ENCODE measurements around the gene USP49.

DNA sequence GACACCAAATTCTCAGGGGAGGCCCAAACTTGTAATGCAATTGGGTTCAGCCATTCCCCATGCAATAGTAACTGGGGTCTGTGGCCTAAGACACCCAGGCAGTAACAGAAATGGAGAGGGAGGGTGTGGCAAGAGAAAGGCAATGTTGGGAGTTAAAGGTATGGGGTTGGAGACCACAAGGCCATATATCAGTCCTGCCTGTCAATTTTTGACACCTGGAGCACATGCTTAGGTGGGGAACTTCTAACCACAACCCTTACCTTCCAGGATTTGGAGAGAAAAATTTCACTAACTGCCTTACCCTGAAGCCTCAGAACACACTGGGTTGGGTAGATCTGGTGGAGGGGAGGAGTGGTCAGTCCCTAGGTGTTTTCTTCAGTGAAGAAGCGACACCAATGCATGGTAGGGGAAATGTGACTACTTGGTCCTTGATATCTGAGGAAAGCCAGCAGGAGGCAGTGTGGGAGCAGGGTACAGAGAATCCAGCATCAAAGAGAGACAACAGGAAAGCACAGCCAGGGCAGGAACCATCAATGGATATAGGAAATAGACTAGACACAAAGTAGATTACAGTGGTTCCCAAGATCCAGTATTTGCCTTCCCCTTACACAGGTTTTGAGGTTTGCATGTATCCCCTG, 6.8 kb upstream of the USP49 start:
- TF ChIP-seq POLR2A (IDR thresholded peaks at IDR 0.05): no peak
- no peak for TF ChIP-seq EP300 (IDR thresholded peaks at IDR 0.05)
- TF ChIP-seq, protein P1, sequence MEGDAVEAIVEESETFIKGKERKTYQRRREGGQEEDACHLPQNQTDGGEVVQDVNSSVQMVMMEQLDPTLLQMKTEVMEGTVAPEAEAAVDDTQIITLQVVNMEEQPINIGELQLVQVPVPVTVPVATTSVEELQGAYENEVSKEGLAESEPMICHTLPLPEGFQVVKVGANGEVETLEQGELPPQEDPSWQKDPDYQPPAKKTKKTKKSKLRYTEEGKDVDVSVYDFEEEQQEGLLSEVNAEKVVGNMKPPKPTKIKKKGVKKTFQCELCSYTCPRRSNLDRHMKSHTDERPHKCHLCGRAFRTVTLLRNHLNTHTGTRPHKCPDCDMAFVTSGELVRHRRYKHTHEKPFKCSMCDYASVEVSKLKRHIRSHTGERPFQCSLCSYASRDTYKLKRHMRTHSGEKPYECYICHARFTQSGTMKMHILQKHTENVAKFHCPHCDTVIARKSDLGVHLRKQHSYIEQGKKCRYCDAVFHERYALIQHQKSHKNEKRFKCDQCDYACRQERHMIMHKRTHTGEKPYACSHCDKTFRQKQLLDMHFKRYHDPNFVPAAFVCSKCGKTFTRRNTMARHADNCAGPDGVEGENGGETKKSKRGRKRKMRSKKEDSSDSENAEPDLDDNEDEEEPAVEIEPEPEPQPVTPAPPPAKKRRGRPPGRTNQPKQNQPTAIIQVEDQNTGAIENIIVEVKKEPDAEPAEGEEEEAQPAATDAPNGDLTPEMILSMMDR (IDR thresholded peaks at IDR 0.05): no peak
- TF ChIP-seq POLR2AphosphoS5 (IDR thresholded peaks at IDR 0.05): no peak

All from stomach (tissue), 4 donors.